ENCODE measurements around the gene JDP2.
A peak's percentile ranks its signal among the peaks of the same experiment; 100 is the strongest.

JDP2 gene

GRCh38 chr14:75452324-75452723, 24.5 kb downstream of the JDP2 start:
- no peak for TF ChIP-seq CTCF (conservative IDR thresholded peaks at IDR 0.05; ENCODE audit: control insufficient read depth, insufficient read depth, low read depth, low read length)
- H3K4me3 ChIP-seq (ENCODE audit: control insufficient read depth, low read depth, low read length): no peak overlapping the region
- DNase-seq (ENCODE audit: low read depth): peak; percentile 46

- DNase-seq (ENCODE audit: low read depth): peak; percentile 90
- H3K4me3 ChIP-seq (ENCODE audit: control insufficient read depth, low read depth, low read length): no peak overlapping the region
- no peak for TF ChIP-seq CTCF (conservative IDR thresholded peaks at IDR 0.05; ENCODE audit: control insufficient read depth, insufficient read depth, low read depth, low read length)
These were observed 25.3 kb downstream of the JDP2 start for GRCh38 chr14:75452900-75453816.

GRCh38 chr14:75453817-75454434, 26.1 kb downstream of the JDP2 start:
- no peak overlapping the region for H3K4me3 ChIP-seq (ENCODE audit: control insufficient read depth, low read depth, low read length)
- no peak for DNase-seq (ENCODE audit: low read depth)
- no peak for TF ChIP-seq CTCF (conservative IDR thresholded peaks at IDR 0.05; ENCODE audit: control insufficient read depth, insufficient read depth, low read depth, low read length)

GRCh38 chr14:75454963-75455546, 27.2 kb downstream of the JDP2 start:
- H3K4me3 ChIP-seq (ENCODE audit: control insufficient read depth, low read depth, low read length): no peak overlapping the region
- TF ChIP-seq CTCF (conservative IDR thresholded peaks at IDR 0.05; ENCODE audit: control insufficient read depth, insufficient read depth, low read depth, low read length): no peak
- peak; percentile 79 for DNase-seq (ENCODE audit: low read depth)

DNA sequence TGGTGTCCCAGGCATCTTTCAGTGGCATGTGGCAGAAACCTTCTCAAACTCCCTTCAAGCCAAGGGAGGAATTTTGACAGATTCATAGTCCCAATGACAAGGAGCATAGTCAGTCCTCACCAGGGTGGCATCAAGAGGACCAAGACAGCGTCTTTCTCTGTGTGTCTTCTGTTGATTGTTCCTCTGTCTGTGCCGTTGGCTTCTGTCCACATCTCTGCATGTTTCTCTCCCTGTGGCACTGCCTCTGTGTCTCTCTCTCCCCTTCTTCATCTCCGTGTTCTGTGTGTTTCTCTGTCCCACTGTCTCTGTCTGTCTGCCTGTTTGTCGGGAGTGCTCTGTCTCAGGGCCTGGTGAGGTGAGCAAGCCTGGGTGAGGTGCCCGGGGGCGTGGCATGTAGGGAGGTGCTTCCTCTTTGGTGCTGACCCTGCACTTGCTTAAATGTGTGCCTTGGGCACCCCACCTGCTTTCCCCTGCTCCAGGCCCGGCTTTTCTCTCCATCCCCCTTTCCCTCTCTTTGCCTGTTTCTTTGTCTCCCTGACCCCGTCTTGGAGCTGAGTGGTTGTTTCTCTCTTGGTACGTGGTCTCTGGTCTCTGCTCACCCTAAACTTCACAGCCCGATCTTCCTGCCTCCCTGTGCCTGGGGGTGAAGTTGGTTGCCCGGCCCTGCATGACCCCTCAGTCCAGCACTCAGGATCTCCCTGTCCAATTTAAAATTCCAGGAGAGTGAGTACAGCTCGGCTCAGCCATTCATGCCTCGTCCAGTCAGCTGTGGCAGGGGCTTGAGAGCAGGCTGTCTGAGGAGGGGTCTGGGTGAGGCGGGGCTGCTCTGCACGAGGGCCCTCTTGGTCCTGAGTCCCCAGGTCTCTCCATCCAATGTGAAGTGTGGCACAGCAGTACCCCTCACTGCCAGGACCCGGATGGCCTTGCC, 28.5 kb downstream of the JDP2 start:
- no peak overlapping the region for H3K4me3 ChIP-seq (ENCODE audit: control insufficient read depth, low read depth, low read length)
- TF ChIP-seq CTCF (conservative IDR thresholded peaks at IDR 0.05; ENCODE audit: control insufficient read depth, insufficient read depth, low read depth, low read length): no peak
- DNase-seq (ENCODE audit: low read depth): no peak

DNA sequence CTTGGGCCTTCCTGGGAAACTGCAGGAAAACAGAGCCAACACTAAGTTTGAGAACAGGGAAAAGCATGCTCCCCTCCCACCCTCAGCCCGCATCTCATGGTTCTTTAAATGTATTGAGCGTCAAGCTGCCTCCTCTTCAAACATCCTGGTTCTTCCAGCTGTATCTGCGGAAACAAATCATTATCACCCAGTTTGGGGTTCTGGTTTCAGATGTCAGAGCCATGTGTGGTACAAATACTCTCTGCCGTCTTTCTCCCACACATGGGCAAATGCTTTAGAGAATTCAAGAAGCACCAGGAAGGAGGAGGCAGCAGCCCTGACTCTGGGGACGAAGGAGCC, 29.1 kb downstream of the JDP2 start:
- TF ChIP-seq CTCF (conservative IDR thresholded peaks at IDR 0.05; ENCODE audit: control insufficient read depth, insufficient read depth, low read depth, low read length): no peak
- no peak for DNase-seq (ENCODE audit: low read depth)
- H3K4me3 ChIP-seq (ENCODE audit: control insufficient read depth, low read depth, low read length): no peak overlapping the region

All from fibroblast of mammary gland (primary cell).